ENCODE measurements around the gene LMTK3. TPM values are rescaled to one million over a fixed set of nuclear protein-coding genes. Genes with fewer than 3 reads are reported as not detected.

LMTK3 gene
- total RNA-seq, 2 donors from 2014 or later, result 0.19 to 0.57 TPM

DNA sequence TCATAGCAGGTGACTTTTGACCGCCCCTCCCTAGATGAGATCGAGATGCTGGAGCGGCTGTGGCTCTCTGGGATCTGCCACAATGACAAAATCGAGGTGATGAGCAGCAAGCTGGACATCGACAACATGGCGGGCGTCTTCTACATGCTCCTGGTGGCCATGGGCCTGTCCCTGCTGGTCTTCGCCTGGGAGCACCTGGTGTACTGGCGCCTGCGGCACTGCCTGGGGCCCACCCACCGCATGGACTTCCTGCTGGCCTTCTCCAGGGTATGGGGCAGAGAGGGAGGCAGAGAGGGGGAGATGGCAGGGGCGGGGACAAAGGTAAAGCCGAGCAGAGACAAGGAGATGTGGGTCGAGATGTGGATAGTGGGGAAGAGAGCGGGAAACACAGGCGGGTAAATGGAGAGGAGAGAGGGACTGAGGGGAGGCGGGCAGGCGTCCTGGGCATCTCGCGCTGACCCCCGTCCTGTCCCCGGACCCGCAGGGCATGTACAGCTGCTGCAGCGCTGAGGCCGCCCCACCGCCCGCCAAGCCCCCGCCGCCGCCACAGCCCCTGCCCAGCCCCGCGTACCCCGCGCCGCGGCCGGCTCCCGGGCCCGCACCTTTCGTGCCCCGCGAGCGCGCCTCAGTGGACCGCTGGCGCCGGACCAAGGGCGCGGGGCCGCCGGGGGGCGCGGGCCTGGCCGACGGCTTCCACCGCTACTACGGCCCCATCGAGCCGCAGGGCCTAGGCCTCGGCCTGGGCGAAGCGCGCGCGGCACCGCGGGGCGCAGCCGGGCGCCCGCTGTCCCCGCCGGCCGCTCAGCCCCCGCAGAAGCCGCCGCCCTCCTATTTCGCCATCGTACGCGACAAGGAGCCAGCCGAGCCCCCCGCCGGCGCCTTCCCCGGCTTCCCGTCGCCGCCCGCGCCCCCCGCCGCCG lies 69.3 kb downstream of the LMTK3 start:
- no peak for DNase-seq (ENCODE audit: low spot score)
- intact Hi-C loops (cut with DNase I), result no loop called here

- intact Hi-C loops (cut with DNase I), result no loop called here
- DNase-seq (ENCODE audit: low spot score), result no peak
These were observed 70.1 kb downstream of the LMTK3 start for GRCh38 chr19:48441360-48442050.

- intact Hi-C loops (cut with DNase I), result loop anchor here in 1 of 2 donors (5.0 kb wide), 1 partner anchor 1361 kb away; no protein-coding TSS in a partner anchor
These were observed 75.0 kb downstream of the LMTK3 start for GRCh38 chr19:48436586-48436985.

More at GRCh38 chr19:48436586-48436985, 75.0 kb downstream of the LMTK3 start:
- DNase-seq (ENCODE audit: low spot score), result no peak

Other genes starting within 250 kb of the LMTK3 start
- under 1 TPM; 0.37 to 0.38 TPM for gene ZNF114, start 241.8 kb downstream of the LMTK3 start, total RNA-seq
- gene EMP3, start 186.3 kb downstream of the LMTK3 start, total RNA-seq, result 100 to 1,000 TPM; 120 to 297 TPM
- 1 to 10 TPM; 5.0 to 6.3 TPM for gene TMEM143, start 147.9 kb downstream of the LMTK3 start, total RNA-seq
- not detected for gene SYNGR4, start 147.5 kb downstream of the LMTK3 start, total RNA-seq
- gene KDELR1, start 120.3 kb downstream of the LMTK3 start, total RNA-seq, result 100 to 1,000 TPM in 1 of 2 donors, 10 to 100 TPM in 1; 94.6 to 111 TPM
- 1 to 10 TPM in 1 of 2 donors, under 1 TPM in 1; 0.71 to 2.3 TPM for gene GRIN2D, start 118.2 kb downstream of the LMTK3 start, total RNA-seq
- gene GRWD1, start 65.9 kb downstream of the LMTK3 start, total RNA-seq, result 10 to 100 TPM; 21.1 to 24.2 TPM
- gene KCNJ14, start 56.3 kb downstream of the LMTK3 start, total RNA-seq, result under 1 TPM; 0.52 to 0.65 TPM
- gene CYTH2, start 42.5 kb downstream of the LMTK3 start, total RNA-seq, result 10 to 100 TPM; 34.1 to 49.2 TPM
- gene SULT2B1, start 40.3 kb upstream of the LMTK3 start, total RNA-seq, result under 1 TPM in 1 of 2 donors, not detected in 1; 0.60 TPM
- gene SPACA4, start 94.9 kb upstream of the LMTK3 start, total RNA-seq, result not detected
- gene FAM83E, start 103.2 kb upstream of the LMTK3 start, total RNA-seq, result not detected
- gene RPL18, start 107.3 kb upstream of the LMTK3 start, total RNA-seq, result 100 to 1,000 TPM; 746 to 777 TPM
- 10 to 100 TPM in 1 of 2 donors, 1 to 10 TPM in 1; 8.5 to 12.1 TPM for gene SPHK2, start 107.7 kb upstream of the LMTK3 start, total RNA-seq
- gene DBP, start 125.5 kb upstream of the LMTK3 start, total RNA-seq, result 1 to 10 TPM; 1.8 to 3.6 TPM
- gene CA11, start 134.4 kb upstream of the LMTK3 start, total RNA-seq, result 1 to 10 TPM; 4.8 to 5.7 TPM
- under 1 TPM; 0.28 to 0.38 TPM for gene NTN5, start 161.2 kb upstream of the LMTK3 start, total RNA-seq
- not detected for gene FUT2, start 184.1 kb upstream of the LMTK3 start, total RNA-seq
- 1 to 10 TPM in 1 of 2 donors, under 1 TPM in 1; 0.90 to 1.1 TPM for gene MAMSTR, start 207.9 kb upstream of the LMTK3 start, total RNA-seq
- 10 to 100 TPM; 13.8 to 19.2 TPM for gene RASIP1, start 228.8 kb upstream of the LMTK3 start, total RNA-seq
- gene IZUMO1, start 235.1 kb upstream of the LMTK3 start, total RNA-seq, result under 1 TPM; 0.52 to 0.56 TPM
- 1 to 10 TPM; 1.5 to 2.1 TPM for gene FUT1, start 240.8 kb upstream of the LMTK3 start, total RNA-seq
- not detected for gene FGF21, start 243.7 kb upstream of the LMTK3 start, total RNA-seq

Measured in posterior vena cava (tissue), 2 donors.